HG02884 (cell line): ENCODE results near the gene KLHL3.
A peak's percentile ranks its signal among the peaks of the same experiment; 100 is the strongest.
"Not testable (repeated sequence)": the region's sequence is repeated elsewhere in the genome, so short reads cannot be mapped to it uniquely, and the experiment has no call there.

ENCODE experiments used
- ATAC-seq: cut with Tn5 transposase; IDR thresholded peaks from one replicate; pipeline ENCODE4 v1.9.1; 2021; ENCODE audit warnings: mild to moderate bottlenecking, moderate library complexity; ENCODE audit not compliant: unreplicated experiment

The KLHL3 gene

GRCh38 chr5:137668637-137669036 is 67.3 kb downstream of the KLHL3 start:
- no peak for ATAC-seq

GRCh38 chr5:137667341-137667740 is 68.5 kb downstream of the KLHL3 start:
- ATAC-seq, result no peak

DNA sequence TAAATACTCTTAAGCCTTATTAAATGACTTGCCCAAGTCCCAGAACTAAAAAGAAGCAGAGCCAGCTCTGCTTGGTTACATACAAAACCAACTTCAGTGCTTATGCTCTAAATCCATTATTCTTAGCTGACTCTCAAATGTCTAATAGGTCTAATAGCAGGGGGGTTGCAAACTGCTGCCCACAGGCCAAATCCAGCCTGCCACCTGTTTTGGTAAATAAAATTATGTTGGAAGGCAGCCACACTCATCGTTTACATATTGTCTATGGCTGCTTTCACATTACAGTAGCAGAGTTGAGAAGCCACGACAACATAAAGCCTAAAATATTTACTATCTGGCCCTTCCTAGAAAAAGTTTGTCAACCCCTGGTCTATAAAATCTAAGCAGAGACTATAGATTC is 69.0 kb downstream of the KLHL3 start:
- no peak for ATAC-seq

DNA sequence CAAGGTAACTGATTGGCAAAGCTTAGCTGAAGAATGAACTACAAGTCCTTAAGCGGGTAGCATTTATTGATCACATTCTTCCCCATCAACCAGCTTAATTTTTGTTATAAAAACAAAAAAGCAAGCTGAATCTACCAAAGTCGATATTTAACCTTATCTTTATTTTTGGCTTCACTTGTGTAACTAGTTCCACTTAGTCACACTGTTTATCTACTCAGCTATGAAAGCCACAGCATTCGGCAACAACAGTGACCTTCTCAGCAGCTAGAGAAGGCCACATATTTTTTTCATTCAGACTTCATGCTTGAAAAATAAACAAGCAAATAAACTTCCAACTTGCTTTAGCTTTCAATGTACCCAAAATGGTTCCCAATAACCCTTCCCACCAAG is 69.4 kb downstream of the KLHL3 start:
- peak; percentile 41 for ATAC-seq

DNA sequence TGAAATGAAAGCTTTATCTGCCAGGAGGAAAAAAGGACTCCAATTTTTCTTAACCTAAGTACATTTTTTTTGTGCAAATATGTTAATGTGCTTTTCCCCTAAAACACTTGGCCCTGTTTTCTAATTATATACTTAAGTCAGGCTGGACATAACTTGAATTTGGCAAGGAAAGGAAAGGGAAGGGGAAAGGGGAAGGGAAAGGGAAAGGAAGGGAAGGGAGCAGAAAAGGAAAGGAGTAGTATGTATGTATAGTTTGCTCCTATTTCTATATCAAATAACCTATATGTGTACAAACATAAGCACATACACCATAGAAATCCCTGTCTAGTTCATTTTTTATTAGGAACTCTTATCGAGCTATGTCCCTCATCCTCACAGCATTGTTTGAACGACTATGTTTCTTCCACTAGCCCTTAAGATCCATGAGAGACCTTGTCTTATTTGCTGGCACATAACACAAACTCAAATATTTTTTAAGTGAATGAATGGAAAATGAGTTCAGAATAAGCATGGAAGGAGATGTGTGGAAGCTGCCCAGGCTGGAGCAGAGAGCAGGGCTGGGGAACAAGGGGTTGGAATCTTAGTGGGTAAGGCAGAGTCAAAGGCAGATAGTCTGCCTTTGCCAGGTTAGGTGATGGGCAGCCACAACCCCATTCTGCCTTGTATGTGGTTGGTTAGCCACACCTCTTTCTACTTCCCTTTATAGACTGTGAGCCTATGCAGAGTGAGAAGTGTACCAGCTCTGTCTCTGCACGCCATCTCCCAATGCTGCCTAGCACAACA is 70.0 kb downstream of the KLHL3 start:
- peak; percentile 99 for ATAC-seq

DNA sequence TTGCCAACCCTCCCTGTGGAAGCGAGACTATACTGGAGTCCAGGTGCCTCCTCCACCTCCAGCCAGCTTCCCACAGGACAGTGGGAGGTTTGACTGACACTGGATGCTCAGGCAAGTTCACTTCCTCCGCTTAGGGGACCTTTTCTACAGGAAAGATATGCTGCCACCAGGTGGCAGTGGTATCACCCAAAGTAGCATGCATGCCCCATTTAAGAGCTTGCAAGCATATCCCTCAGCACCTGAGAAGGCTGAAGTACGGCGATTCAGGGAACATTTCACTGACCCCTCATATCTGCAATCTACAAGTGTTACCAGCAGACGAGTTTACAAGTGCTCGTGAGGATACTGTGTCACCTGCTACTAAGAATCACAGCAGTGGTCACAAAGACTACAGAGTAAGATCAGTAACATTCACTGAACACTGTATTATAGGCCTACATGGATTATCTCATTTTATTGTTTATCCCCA is 75.5 kb downstream of the KLHL3 start:
- ATAC-seq, result peak; percentile 94

GRCh38 chr5:137659209-137659608 is 76.7 kb downstream of the KLHL3 start:
- ATAC-seq, result no peak

GRCh38 chr5:137658324-137658723 is 77.6 kb downstream of the KLHL3 start:
- ATAC-seq, result no peak

DNA sequence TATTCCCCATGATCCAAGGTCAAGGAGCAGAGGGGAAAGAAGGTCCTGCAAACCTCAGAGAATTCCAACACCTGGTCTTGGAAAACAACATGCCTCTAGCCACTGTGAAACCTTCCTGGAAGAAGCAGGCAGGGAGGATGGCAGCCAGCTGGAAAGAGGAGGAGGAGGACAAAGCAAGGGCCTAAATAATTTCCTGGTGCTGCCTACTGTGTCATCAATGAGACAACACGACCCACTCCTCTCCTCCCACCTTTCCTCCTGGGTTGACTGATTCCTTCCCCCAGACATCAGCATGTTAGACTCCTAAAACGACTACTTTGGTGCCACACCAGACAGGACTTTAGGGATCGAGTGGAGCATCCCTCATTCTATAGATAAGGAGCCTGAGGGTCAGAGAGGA is 78.8 kb downstream of the KLHL3 start:
- no peak for ATAC-seq

DNA sequence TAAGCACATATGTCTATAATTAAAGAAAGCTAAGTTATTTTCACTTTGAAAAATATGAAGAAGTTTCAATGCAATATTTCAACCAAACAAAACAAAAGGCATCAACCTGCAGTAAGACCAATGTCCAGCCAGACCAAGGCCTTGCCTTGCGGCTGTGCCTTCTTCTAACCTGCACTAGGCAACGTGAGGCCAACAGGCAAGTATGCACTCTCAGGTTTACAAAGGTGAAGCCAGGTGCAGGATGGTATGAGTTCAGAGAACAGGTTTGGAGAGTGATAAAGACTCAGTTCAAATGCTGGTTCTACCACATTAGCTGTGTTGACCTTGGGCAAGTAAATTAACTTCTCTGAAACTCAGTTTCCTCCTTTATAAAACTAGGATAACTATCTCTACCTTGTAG is 79.3 kb downstream of the KLHL3 start:
- no peak for ATAC-seq

DNA sequence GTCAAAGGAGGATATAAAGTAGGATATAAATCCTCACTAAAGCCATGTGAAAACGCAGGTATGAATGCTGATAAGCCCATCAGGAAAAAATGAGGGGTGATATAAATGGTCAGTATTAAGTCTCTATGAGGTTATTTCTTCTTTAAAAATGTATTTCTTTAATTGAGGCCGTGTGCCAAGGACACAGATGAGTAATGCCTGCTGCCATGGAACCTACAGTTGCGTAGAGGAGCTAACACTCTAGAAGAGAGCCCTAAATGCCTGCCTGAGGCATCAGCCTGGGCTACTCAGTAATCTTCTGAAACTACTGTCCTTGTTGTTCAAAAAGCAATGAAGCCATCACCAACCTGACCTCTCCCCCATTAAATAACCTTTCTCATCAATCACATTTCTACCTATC is 84.9 kb downstream of the KLHL3 start:
- ATAC-seq, result no peak

DNA sequence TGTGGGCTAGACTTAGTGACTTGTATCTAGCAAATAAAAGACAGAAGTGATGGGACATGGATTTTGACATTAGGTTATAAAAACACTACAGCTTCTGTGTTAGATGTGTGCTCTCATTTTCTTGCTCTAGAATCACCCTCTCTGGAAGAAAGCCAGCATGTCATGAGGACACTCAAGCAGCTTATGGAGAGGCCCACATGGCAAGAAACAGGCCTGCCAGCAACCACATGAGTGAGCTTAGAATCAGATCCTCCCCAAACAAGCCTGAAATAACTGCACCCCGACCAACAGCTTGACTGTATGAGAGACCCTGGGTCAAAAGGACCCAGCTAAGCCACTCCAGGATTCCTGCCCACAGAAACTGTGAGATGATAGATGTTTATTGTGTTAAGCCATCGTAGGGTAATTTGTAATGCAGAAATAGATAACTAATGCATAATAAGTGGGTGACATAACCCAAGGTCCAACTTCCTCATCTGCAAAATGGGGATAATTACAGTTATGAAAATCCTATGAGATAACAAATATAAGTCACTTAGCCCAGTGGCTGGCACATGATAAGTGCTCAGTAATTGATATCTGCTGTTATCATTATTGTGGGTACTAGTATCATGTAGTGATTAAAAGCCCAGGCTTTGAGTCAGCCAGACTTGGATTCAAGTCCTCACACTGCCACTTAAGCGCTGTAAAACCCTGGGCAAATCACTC is 86.5 kb downstream of the KLHL3 start:
- no peak for ATAC-seq

DNA sequence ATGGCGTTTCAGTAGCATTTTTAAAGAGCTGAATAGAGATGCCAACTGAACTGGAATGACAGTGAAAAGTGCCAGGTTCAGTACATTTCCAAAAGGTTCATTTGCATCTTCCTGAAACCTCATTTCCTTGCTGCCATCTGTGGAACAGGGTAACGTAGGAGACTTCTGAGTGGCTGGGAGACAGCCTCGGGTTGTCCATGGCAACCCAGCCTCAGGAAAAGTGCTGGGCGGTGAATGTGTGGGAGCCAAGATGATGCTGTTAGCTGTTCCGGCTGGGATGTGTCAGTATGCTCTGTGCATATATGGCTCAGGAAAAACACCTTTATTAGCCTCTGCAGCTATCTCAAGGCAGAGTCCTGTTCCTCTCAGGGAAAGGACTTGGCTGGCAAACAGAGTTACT is 87.5 kb downstream of the KLHL3 start:
- no peak for ATAC-seq

- no peak for ATAC-seq
These were observed 88.5 kb downstream of the KLHL3 start for GRCh38 chr5:137647401-137647800.

- no peak for ATAC-seq
These were observed 89.1 kb downstream of the KLHL3 start for GRCh38 chr5:137646761-137647160.

DNA sequence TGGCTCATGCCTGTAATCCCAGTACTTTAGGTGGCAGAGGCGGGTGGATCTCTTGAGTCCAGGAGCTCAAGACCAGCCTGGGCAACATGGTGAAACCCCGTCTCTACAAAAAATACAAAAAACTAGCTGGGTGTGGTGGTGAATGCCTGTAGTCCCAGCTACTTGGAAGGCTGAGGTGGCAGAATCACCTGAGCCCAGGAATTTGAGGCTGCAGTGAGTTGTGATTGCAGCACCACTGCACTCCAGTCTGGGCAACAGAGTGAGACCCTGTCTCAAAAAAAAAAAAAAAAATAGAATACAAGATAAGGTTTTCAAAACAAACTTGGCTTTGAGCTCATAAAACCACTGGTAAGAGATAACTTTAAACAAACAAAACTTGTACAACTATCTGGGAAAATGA is 92.8 kb downstream of the KLHL3 start:
- ATAC-seq, result not testable (repeated sequence)

GRCh38 chr5:137642091-137642490 is 93.8 kb downstream of the KLHL3 start:
- no peak for ATAC-seq

DNA sequence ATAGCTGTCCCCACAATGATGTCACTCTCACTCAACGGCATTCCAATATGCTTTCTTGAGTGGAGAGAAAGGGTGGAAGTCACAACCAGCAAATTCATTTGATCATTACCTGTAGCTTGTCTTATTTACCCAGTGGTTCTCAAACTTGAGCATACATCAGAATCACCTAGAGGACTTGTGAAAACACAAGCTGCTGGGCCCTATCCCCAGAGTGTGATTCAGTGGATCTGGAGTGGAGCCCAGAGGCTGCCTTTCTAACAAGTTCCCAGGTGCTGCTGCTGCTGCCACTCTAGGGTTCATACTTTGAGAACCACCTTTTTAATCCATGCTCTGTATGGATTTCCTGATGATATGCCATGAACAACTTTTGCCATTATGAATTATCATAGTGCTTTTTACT is 94.7 kb downstream of the KLHL3 start:
- no peak for ATAC-seq

DNA sequence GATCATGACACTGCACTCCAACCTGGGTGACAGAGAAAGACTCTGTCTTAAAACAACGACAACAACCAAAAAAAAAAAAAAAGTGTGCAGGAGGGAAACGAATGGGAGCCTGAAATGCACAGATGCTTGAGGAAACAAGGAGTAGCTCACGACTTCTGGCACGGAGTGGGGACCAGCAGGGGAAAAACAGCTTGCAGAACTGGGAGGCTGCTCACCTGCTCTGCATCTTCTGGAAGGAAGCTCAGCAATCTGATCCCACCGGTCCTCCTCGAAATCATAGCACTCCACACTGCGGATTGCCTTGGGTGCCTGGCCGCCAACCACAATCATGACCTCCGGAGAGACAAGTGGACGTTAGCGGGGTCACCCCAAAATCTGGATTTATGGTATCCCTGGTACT is 96.2 kb downstream of the KLHL3 start:
- ATAC-seq, result no peak

- ATAC-seq, result no peak
These were observed 97.0 kb downstream of the KLHL3 start for GRCh38 chr5:137638841-137639240.

GRCh38 chr5:137636830-137637714 is 98.8 kb downstream of the KLHL3 start:
- no peak for ATAC-seq
